Measurements from ENCODE around the gene CERKL.

The CERKL gene

GRCh38 chr2:181646415-181646987, 10.4 kb downstream of the CERKL start:
- Histone ChIP-seq H3K27me3 (ENCODE audit: control insufficient read depth, insufficient read depth, low read length) (no peaks in the 10 kb centered on the region), H3K36me3 (ENCODE audit: control insufficient read depth, insufficient read depth, low read length) (no peaks in the 10 kb centered on the region), H3K4me1 (ENCODE audit: control insufficient read depth, insufficient read depth, low read length) (no peaks in the 10 kb centered on the region), H3K9ac (ENCODE audit: low read length) (no peak overlapping the region), H3K4me3 (ENCODE audit: low read length) (no peak overlapping the region), H3K9me3 (ENCODE audit: control insufficient read depth, low read length) (no peaks in the 10 kb centered on the region)

- no peaks in the 10 kb centered on the region for H3K27me3 ChIP-seq (ENCODE audit: control insufficient read depth, insufficient read depth, low read length)
- no peaks in the 10 kb centered on the region for H3K4me1 ChIP-seq (ENCODE audit: control insufficient read depth, insufficient read depth, low read length)
- no peaks in the 10 kb centered on the region for H3K9me3 ChIP-seq (ENCODE audit: control insufficient read depth, low read length)
- no peak overlapping the region for H3K4me3 ChIP-seq (ENCODE audit: low read length)
- no peaks in the 10 kb centered on the region for H3K36me3 ChIP-seq (ENCODE audit: control insufficient read depth, insufficient read depth, low read length)
- H3K9ac ChIP-seq (ENCODE audit: low read length), result no peak overlapping the region
Measured at GRCh38 chr2:181643151-181643550, 13.8 kb downstream of the CERKL start.

- Histone ChIP-seq H3K4me3 (ENCODE audit: low read length) (no peak overlapping the region), H3K9ac (ENCODE audit: low read length) (no peak overlapping the region), H3K4me1 (ENCODE audit: control insufficient read depth, insufficient read depth, low read length) (no peaks in the 10 kb centered on the region), H3K27me3 (ENCODE audit: control insufficient read depth, insufficient read depth, low read length) (no peaks in the 10 kb centered on the region), H3K36me3 (ENCODE audit: control insufficient read depth, insufficient read depth, low read length) (no peaks in the 10 kb centered on the region), H3K9me3 (ENCODE audit: control insufficient read depth, low read length) (no peaks in the 10 kb centered on the region)
Measured at GRCh38 chr2:181642086-181642485, 14.8 kb downstream of the CERKL start.

- Histone ChIP-seq H3K9ac (ENCODE audit: low read length) (no peak overlapping the region), H3K27me3 (ENCODE audit: control insufficient read depth, insufficient read depth, low read length) (no peaks in the 10 kb centered on the region), H3K36me3 (ENCODE audit: control insufficient read depth, insufficient read depth, low read length) (no peaks in the 10 kb centered on the region), H3K4me3 (ENCODE audit: low read length) (no peak overlapping the region), H3K9me3 (ENCODE audit: control insufficient read depth, low read length) (no peaks in the 10 kb centered on the region), H3K4me1 (ENCODE audit: control insufficient read depth, insufficient read depth, low read length) (no peaks in the 10 kb centered on the region)
Measured at GRCh38 chr2:181639686-181640085, 17.2 kb downstream of the CERKL start.

- H3K4me1 ChIP-seq (ENCODE audit: control insufficient read depth, insufficient read depth, low read length), result no peaks in the 10 kb centered on the region
- no peaks in the 10 kb centered on the region for H3K9me3 ChIP-seq (ENCODE audit: control insufficient read depth, low read length)
- H3K27me3 ChIP-seq (ENCODE audit: control insufficient read depth, insufficient read depth, low read length), result no peaks in the 10 kb centered on the region
- no peaks in the 10 kb centered on the region for H3K36me3 ChIP-seq (ENCODE audit: control insufficient read depth, insufficient read depth, low read length)
- no peak overlapping the region for H3K4me3 ChIP-seq (ENCODE audit: low read length)
- H3K9ac ChIP-seq (ENCODE audit: low read length), result no peak overlapping the region
Measured at GRCh38 chr2:181632733-181633401, 24.0 kb downstream of the CERKL start.

GRCh38 chr2:181628590-181629585, 28.0 kb downstream of the CERKL start:
- Histone ChIP-seq H3K9ac (ENCODE audit: low read length) (no peak overlapping the region), H3K36me3 (ENCODE audit: control insufficient read depth, insufficient read depth, low read length) (no peaks in the 10 kb centered on the region), H3K4me3 (ENCODE audit: low read length) (no peak overlapping the region), H3K27me3 (ENCODE audit: control insufficient read depth, insufficient read depth, low read length) (no peaks in the 10 kb centered on the region), H3K4me1 (ENCODE audit: control insufficient read depth, insufficient read depth, low read length) (no peaks in the 10 kb centered on the region), H3K9me3 (ENCODE audit: control insufficient read depth, low read length) (no peaks in the 10 kb centered on the region)

- Histone ChIP-seq H3K4me1 (ENCODE audit: control insufficient read depth, insufficient read depth, low read length) (no peaks in the 10 kb centered on the region), H3K9ac (ENCODE audit: low read length) (no peak overlapping the region), H3K9me3 (ENCODE audit: control insufficient read depth, low read length) (no peaks in the 10 kb centered on the region), H3K4me3 (ENCODE audit: low read length) (no peak overlapping the region), H3K36me3 (ENCODE audit: control insufficient read depth, insufficient read depth, low read length) (no peaks in the 10 kb centered on the region), H3K27me3 (ENCODE audit: control insufficient read depth, insufficient read depth, low read length) (no peaks in the 10 kb centered on the region)
Measured at GRCh38 chr2:181627545-181627944, 29.4 kb downstream of the CERKL start.

- H3K9me3 ChIP-seq (ENCODE audit: control insufficient read depth, low read length), result no peaks in the 10 kb centered on the region
- H3K4me3 ChIP-seq (ENCODE audit: low read length), result no peak overlapping the region
Measured at GRCh38 chr2:181626671-181627070, 30.2 kb downstream of the CERKL start.

GRCh38 chr2:181623159-181623558, 33.7 kb downstream of the CERKL start:
- Histone ChIP-seq H3K9me3 (ENCODE audit: control insufficient read depth, low read length) (no peaks in the 10 kb centered on the region), H3K27me3 (ENCODE audit: control insufficient read depth, insufficient read depth, low read length) (no peaks in the 10 kb centered on the region), H3K4me1 (ENCODE audit: control insufficient read depth, insufficient read depth, low read length) (no peaks in the 10 kb centered on the region), H3K36me3 (ENCODE audit: control insufficient read depth, insufficient read depth, low read length) (no peaks in the 10 kb centered on the region), H3K9ac (ENCODE audit: low read length) (no peak overlapping the region), H3K4me3 (ENCODE audit: low read length) (no peak overlapping the region)

More at GRCh38 chr2:181626671-181627070, 30.2 kb downstream of the CERKL start:
- H3K36me3 ChIP-seq (ENCODE audit: control insufficient read depth, insufficient read depth, low read length), result no peaks in the 10 kb centered on the region
- no peaks in the 10 kb centered on the region for H3K4me1 ChIP-seq (ENCODE audit: control insufficient read depth, insufficient read depth, low read length)
- no peaks in the 10 kb centered on the region for H3K27me3 ChIP-seq (ENCODE audit: control insufficient read depth, insufficient read depth, low read length)
- no peak overlapping the region for H3K9ac ChIP-seq (ENCODE audit: low read length)

GRCh38 chr2:181621779-181622490, 35.0 kb downstream of the CERKL start:
- Histone ChIP-seq H3K4me3 (ENCODE audit: low read length) (no peak overlapping the region), H3K36me3 (ENCODE audit: control insufficient read depth, insufficient read depth, low read length) (no peaks in the 10 kb centered on the region), H3K27me3 (ENCODE audit: control insufficient read depth, insufficient read depth, low read length) (no peaks in the 10 kb centered on the region), H3K4me1 (ENCODE audit: control insufficient read depth, insufficient read depth, low read length) (no peaks in the 10 kb centered on the region), H3K9ac (ENCODE audit: low read length) (no peak overlapping the region), H3K9me3 (ENCODE audit: control insufficient read depth, low read length) (no peaks in the 10 kb centered on the region)

- Histone ChIP-seq H3K4me3 (ENCODE audit: low read length) (no peak overlapping the region), H3K36me3 (ENCODE audit: control insufficient read depth, insufficient read depth, low read length) (no peaks in the 10 kb centered on the region), H3K4me1 (ENCODE audit: control insufficient read depth, insufficient read depth, low read length) (no peaks in the 10 kb centered on the region), H3K9me3 (ENCODE audit: control insufficient read depth, low read length) (no peaks in the 10 kb centered on the region), H3K27me3 (ENCODE audit: control insufficient read depth, insufficient read depth, low read length) (no peaks in the 10 kb centered on the region), H3K9ac (ENCODE audit: low read length) (no peak overlapping the region)
Measured at GRCh38 chr2:181619516-181619915, 37.4 kb downstream of the CERKL start.
